Measurements from ENCODE around the gene KIFC3.

DNA sequence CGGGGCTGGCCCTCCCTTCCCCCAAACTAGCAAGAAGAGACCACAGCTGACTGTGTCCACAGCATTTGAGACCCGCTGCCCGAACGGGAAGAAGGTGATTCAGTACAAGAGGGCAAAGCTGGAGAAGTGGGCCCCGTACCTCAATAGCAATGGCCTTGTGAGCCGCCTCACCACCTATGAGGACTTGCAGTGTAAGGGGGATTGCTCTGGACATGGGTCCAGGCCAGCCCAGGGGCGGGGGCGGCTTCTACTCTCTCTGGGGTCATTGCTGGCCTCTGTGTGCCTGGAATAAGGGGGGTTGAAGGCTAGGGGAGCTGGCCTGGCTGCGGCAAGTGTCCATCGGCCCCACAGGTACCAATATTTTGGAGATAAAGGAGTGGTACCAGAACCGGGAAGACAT is 79.6 kb downstream of the KIFC3 start:
- TF ChIP-seq, protein P1, sequence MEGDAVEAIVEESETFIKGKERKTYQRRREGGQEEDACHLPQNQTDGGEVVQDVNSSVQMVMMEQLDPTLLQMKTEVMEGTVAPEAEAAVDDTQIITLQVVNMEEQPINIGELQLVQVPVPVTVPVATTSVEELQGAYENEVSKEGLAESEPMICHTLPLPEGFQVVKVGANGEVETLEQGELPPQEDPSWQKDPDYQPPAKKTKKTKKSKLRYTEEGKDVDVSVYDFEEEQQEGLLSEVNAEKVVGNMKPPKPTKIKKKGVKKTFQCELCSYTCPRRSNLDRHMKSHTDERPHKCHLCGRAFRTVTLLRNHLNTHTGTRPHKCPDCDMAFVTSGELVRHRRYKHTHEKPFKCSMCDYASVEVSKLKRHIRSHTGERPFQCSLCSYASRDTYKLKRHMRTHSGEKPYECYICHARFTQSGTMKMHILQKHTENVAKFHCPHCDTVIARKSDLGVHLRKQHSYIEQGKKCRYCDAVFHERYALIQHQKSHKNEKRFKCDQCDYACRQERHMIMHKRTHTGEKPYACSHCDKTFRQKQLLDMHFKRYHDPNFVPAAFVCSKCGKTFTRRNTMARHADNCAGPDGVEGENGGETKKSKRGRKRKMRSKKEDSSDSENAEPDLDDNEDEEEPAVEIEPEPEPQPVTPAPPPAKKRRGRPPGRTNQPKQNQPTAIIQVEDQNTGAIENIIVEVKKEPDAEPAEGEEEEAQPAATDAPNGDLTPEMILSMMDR (IDR thresholded peaks at IDR 0.05): no peak
- TF ChIP-seq POLR2A (IDR thresholded peaks at IDR 0.05): no peak
